ENCODE results near the gene ZNF57. TPM values are rescaled to one million over a fixed set of nuclear protein-coding genes. Genes with fewer than 3 reads are reported as not detected.
"Not testable (repeated sequence)": the region's sequence is repeated elsewhere in the genome, so short reads cannot be mapped to it uniquely, and the experiment has no call there.

ZNF57 gene
- total RNA-seq, 1 donor from 2014 or later: 2.2 TPM

DNA sequence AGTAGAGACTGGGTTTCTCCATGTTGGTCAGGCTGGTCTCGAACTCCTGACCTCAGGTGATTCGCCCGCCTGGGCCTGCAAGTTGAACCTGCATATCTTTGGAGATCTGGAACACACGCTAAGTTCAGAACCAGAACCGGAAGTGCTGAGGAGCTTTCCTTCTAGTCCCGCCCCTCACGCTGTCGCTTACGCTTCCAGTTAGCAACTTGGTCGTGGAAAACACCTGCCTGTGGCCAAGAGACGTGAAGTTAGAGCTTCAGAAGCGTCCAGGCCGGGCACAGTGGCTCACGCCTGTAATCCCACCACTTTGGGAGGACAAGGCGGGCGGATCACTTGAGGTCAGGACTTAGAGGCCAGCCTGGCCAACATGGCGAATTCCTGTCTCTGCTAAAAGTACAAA is 15.0 kb upstream of the ZNF57 start:
- Mint-ChIP-seq H3K4me3 (ENCODE audit: unreplicated experiment) (no peak overlapping the region), H3K36me3 (ENCODE audit: low read depth, unreplicated experiment) (peaks cover 3% of the 10 kb centered on the region), H3K9me3 (ENCODE audit: unreplicated experiment) (no peaks in the 10 kb centered on the region), H3K4me1 (ENCODE audit: unreplicated experiment) (no peaks in the 10 kb centered on the region), H3K27me3 (ENCODE audit: unreplicated experiment) (no peaks in the 10 kb centered on the region), H3K27ac (ENCODE audit: unreplicated experiment) (no peak overlapping the region)
- DNase-seq (ENCODE audit: low spot score): no peak
- no peak for TF ChIP-seq CTCF (IDR thresholded peaks at IDR 0.05; ENCODE audit: unreplicated experiment)

GRCh38 chr19:2887391-2887914 is 13.3 kb upstream of the ZNF57 start:
- Mint-ChIP-seq H3K27ac (ENCODE audit: unreplicated experiment) (no peak overlapping the region), H3K4me1 (ENCODE audit: unreplicated experiment) (no peaks in the 10 kb centered on the region), H3K9me3 (ENCODE audit: unreplicated experiment) (no peaks in the 10 kb centered on the region), H3K36me3 (ENCODE audit: low read depth, unreplicated experiment) (peaks cover 3% of the 10 kb centered on the region), H3K4me3 (ENCODE audit: unreplicated experiment) (no peak overlapping the region), H3K27me3 (ENCODE audit: unreplicated experiment) (no peaks in the 10 kb centered on the region)
- peak; percentile 7 for DNase-seq (ENCODE audit: low spot score)
- peak; percentile 64 for TF ChIP-seq CTCF (IDR thresholded peaks at IDR 0.05; ENCODE audit: unreplicated experiment)

- no peaks in the 10 kb centered on the region for H3K4me1 Mint-ChIP-seq (ENCODE audit: unreplicated experiment)
- H3K27ac Mint-ChIP-seq (ENCODE audit: unreplicated experiment): no peak overlapping the region
- H3K36me3 Mint-ChIP-seq (ENCODE audit: low read depth, unreplicated experiment): no peaks in the 10 kb centered on the region
- H3K9me3 Mint-ChIP-seq (ENCODE audit: unreplicated experiment): no peaks in the 10 kb centered on the region
- no peak for TF ChIP-seq CTCF (IDR thresholded peaks at IDR 0.05; ENCODE audit: unreplicated experiment)
- no peak overlapping the region for H3K4me3 Mint-ChIP-seq (ENCODE audit: unreplicated experiment)
- no peaks in the 10 kb centered on the region for H3K27me3 Mint-ChIP-seq (ENCODE audit: unreplicated experiment)
- no peak for DNase-seq (ENCODE audit: low spot score)
Measured at GRCh38 chr19:2888731-2889224, 11.9 kb upstream of the ZNF57 start.

- not testable (repeated sequence) for H3K36me3 Mint-ChIP-seq (ENCODE audit: low read depth, unreplicated experiment); H3K27ac Mint-ChIP-seq (ENCODE audit: unreplicated experiment); H3K9me3 Mint-ChIP-seq (ENCODE audit: unreplicated experiment); H3K4me3 Mint-ChIP-seq (ENCODE audit: unreplicated experiment); H3K27me3 Mint-ChIP-seq (ENCODE audit: unreplicated experiment); H3K4me1 Mint-ChIP-seq (ENCODE audit: unreplicated experiment); DNase-seq (ENCODE audit: low spot score)
Measured at GRCh38 chr19:2890531-2890930, 10.2 kb upstream of the ZNF57 start.

DNA sequence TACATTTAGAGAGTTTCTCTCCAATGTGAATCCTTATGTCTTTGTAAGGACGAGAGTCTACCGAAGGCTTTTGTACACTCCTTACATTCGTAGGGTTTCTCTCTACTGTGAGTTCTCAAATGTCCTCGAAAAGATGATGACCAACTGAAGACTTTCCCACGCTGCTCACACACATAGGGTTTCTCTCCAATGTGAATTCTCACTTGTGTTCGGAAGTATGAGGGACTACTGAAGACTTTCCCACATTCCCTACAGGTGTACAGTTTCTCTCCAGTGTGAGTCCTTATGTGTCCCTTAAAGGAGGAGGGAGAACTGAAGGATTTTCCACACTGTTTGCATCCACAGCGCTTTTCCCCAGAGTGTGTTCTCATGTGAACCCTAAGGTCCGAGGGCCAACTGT is 4.0 kb upstream of the ZNF57 start:
- H3K9me3 Mint-ChIP-seq (ENCODE audit: unreplicated experiment): peaks cover 5% of the 10 kb centered on the region
- no peak for DNase-seq (ENCODE audit: low spot score)
- no peak for TF ChIP-seq CTCF (IDR thresholded peaks at IDR 0.05; ENCODE audit: unreplicated experiment)

More for the DNA sequence above, 4.0 kb upstream of the ZNF57 start:
- Mint-ChIP-seq H3K36me3 (ENCODE audit: low read depth, unreplicated experiment) (no peaks in the 10 kb centered on the region), H3K27ac (ENCODE audit: unreplicated experiment) (no peak overlapping the region), H3K4me1 (ENCODE audit: unreplicated experiment) (no peaks in the 10 kb centered on the region), H3K27me3 (ENCODE audit: unreplicated experiment) (peaks cover 5% of the 10 kb centered on the region), H3K4me3 (ENCODE audit: unreplicated experiment) (no peak overlapping the region)
